ENCODE data around the gene MGA. TPM values are rescaled to one million over a fixed set of nuclear protein-coding genes. Genes with fewer than 3 reads are reported as not detected.
A peak's percentile ranks its signal among the peaks of the same experiment; 100 is the strongest.

The MGA gene
- total RNA-seq, 1 donor from 2014 or later: 71.4 TPM

- H3K36me3 Mint-ChIP-seq: peaks cover 28% of the 10 kb centered on the region
- H3K27ac Mint-ChIP-seq: no peak overlapping the region
- H3K4me1 Mint-ChIP-seq: no peaks in the 10 kb centered on the region
- no peaks in the 10 kb centered on the region for H3K27me3 Mint-ChIP-seq (ENCODE audit: low read depth)
- DNase-seq (ENCODE audit: low spot score in 2 of 2, unreplicated experiment in 2 of 2): no peak
- no peaks in the 10 kb centered on the region for H3K9me3 Mint-ChIP-seq
- H3K4me3 Mint-ChIP-seq: no peak overlapping the region
- no peak for TF ChIP-seq CTCF (IDR thresholded peaks at IDR 0.05; ENCODE audit: unreplicated experiment)
These were observed 96.0 kb downstream of the MGA start for GRCh38 chr15:41756198-41756597.

GRCh38 chr15:41772720-41773331 lies 112.6 kb downstream of the MGA start:
- H3K4me3 Mint-ChIP-seq: peak overlapping the region; percentile 85
- DNase-seq (ENCODE audit: low spot score in 2 of 2, unreplicated experiment in 2 of 2): no peak
- no peaks in the 10 kb centered on the region for H3K9me3 Mint-ChIP-seq
- TF ChIP-seq CTCF (IDR thresholded peaks at IDR 0.05; ENCODE audit: unreplicated experiment): peak; percentile 46
- H3K36me3 Mint-ChIP-seq: peaks cover 4% of the 10 kb centered on the region
- no peaks in the 10 kb centered on the region for H3K27me3 Mint-ChIP-seq (ENCODE audit: low read depth)
- peak overlapping the region; percentile 97 for H3K27ac Mint-ChIP-seq
- peaks cover 39% of the 10 kb centered on the region for H3K4me1 Mint-ChIP-seq

- TF ChIP-seq CTCF (IDR thresholded peaks at IDR 0.05; ENCODE audit: unreplicated experiment): no peak
- peak overlapping the region; percentile 97 for H3K27ac Mint-ChIP-seq
These were observed 113.1 kb downstream of the MGA start for GRCh38 chr15:41773332-41773728.

DNA sequence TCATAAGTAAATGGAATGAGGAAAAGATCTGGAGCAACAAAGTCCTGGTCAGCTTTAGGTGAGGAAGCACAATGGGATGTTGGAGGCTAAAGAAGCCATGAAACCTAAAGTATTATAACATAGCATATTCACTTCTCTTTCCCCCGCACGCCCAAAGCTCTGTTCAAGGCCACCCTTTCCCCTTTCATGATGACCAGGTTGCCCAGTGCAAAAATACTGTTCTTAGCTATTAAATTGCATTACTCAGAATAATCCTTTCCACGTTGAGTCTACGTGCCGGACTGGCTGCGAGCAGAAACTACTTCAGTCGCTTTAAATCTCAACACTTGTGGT lies 113.5 kb downstream of the MGA start:
- Mint-ChIP-seq H3K4me1 (peaks cover 47% of the 10 kb centered on the region), H3K27me3 (ENCODE audit: low read depth) (no peaks in the 10 kb centered on the region), H3K36me3 (peaks cover 4% of the 10 kb centered on the region), H3K27ac (peak overlapping the region; percentile 97), H3K9me3 (no peaks in the 10 kb centered on the region), H3K4me3 (peak overlapping the region; percentile 85)
- DNase-seq (ENCODE audit: low spot score in 2 of 2, unreplicated experiment in 2 of 2): no peak
- TF ChIP-seq CTCF (IDR thresholded peaks at IDR 0.05; ENCODE audit: unreplicated experiment): no peak

More at GRCh38 chr15:41773332-41773728, 113.1 kb downstream of the MGA start:
- Mint-ChIP-seq H3K4me3 (peak overlapping the region; percentile 85), H3K9me3 (no peaks in the 10 kb centered on the region), H3K27me3 (ENCODE audit: low read depth) (no peaks in the 10 kb centered on the region), H3K4me1 (peaks cover 44% of the 10 kb centered on the region), H3K36me3 (peaks cover 4% of the 10 kb centered on the region)
- no peak for DNase-seq (ENCODE audit: low spot score in 2 of 2, unreplicated experiment in 2 of 2)

DNA sequence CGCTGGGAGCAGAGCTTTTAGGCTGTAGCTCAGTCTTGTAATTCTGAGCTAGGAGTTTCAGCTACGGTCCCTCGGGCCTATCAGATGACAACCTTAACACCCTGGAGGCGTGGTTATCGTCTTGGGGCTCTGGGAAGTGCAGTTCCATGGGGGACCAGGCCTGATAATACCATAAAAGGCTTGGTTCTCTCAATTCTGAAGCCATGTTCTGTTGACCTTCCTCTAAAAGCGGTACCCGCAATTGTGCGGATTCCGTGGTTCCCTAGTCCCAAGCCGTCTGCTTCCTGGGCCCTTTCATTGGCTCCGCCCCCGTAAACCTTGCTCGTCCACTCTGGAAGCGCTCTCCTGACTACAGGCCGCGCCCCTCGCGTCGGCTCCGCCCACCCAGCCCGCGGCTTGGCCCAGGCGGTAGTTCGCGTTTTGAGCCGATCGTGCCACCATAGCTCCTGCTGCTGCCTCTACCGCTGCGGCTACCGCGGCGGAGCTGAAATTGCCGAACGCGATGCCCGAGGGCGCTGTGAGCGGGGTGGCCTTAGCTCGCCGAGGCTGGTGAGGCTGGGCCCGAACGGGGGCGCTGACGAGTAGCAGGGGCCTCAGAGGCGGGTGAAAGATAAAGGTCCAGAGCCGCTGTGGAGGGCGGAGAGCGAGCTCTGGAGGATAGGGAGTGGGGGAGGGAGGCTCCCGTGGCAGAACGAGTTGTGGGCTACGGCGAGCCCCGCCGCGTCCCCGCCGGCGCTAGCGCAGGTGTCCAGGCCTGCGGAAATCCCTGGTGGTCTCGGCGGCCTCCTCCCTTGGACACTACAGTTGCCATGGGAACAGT lies 114.1 kb downstream of the MGA start, which contains the start of gene MAPKBP1:
Gene MAPKBP1, plus strand, starts transcription at position 423 of the 820 bp plus-strand sequence. CDS start 792 bp downstream, outside the sequence.
- peak within 1 kb of the TSS; percentile 85 for H3K4me3 Mint-ChIP-seq
- no peaks in the 10 kb centered on the region for H3K27me3 Mint-ChIP-seq (ENCODE audit: low read depth)
- peak within 1 kb of the TSS; percentile 97 for H3K27ac Mint-ChIP-seq
- TF ChIP-seq CTCF (IDR thresholded peaks at IDR 0.05; ENCODE audit: unreplicated experiment): peak; percentile 60
- peaks cover 50% of the 10 kb centered on the region for H3K4me1 Mint-ChIP-seq
- peaks cover 4% of the 10 kb centered on the region for H3K36me3 Mint-ChIP-seq
- peak; percentile 95 to 97 for DNase-seq (ENCODE audit: low spot score in 2 of 2, unreplicated experiment in 2 of 2)
- no peaks in the 10 kb centered on the region for H3K9me3 Mint-ChIP-seq

All from mesothelial cell of epicardium (in vitro differentiated cells).